ENCODE data around the gene ZNF148.

DNA sequence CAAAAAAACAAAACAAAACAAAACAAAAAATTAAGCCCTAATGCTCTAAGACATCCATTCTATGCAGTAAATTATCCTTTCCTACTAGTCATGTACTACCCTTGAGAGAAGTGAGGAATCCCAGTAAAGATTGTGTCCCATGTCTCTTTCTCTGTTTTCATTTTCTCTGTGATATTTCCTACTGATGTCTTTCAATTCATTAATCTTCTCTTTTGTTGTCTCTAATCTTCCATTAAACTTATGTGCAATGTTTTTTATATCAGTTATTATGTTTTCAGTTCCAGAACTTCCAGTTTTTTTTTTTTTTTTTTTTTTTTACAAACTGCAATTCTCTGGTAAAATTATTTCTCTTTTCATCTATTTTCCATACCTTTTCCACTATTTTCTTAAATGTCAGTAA, 118.5 kb downstream of the ZNF148 start:
- TF ChIP-seq, protein P1, sequence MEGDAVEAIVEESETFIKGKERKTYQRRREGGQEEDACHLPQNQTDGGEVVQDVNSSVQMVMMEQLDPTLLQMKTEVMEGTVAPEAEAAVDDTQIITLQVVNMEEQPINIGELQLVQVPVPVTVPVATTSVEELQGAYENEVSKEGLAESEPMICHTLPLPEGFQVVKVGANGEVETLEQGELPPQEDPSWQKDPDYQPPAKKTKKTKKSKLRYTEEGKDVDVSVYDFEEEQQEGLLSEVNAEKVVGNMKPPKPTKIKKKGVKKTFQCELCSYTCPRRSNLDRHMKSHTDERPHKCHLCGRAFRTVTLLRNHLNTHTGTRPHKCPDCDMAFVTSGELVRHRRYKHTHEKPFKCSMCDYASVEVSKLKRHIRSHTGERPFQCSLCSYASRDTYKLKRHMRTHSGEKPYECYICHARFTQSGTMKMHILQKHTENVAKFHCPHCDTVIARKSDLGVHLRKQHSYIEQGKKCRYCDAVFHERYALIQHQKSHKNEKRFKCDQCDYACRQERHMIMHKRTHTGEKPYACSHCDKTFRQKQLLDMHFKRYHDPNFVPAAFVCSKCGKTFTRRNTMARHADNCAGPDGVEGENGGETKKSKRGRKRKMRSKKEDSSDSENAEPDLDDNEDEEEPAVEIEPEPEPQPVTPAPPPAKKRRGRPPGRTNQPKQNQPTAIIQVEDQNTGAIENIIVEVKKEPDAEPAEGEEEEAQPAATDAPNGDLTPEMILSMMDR (IDR thresholded peaks at IDR 0.05) = no peak
- no peak for TF ChIP-seq POLR2A (IDR thresholded peaks at IDR 0.05)
